ENCODE measurements around the gene PARP14. TPM values are rescaled to one million over a fixed set of nuclear protein-coding genes. Genes with fewer than 3 reads are reported as not detected.
"Not testable (repeated sequence)": the region's sequence is repeated elsewhere in the genome, so short reads cannot be mapped to it uniquely, and the experiment has no call there.

The PARP14 gene
- total RNA-seq, 3 donors from 2014 or later, result 42.9 to 57.0 (median 49.8) TPM

DNA sequence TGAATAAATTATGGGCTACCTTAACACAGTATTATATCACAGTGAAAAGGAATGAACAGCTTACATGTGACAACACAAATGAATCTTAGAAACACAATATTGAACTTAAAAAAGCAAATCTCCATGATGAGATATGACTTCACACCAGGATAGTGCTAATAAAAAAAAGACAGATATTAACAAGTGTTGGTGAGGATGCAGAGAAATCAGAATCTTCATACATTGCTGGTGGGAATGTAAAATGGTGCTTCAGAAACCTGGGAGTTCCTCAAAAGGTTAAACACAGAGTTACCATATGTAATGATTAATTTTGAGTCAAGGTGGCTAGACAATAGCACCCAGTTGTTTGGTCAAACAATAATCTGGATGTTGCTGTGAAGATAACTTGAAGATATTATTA, 61.6 kb downstream of the PARP14 start:
- H3K27ac ChIP-seq, result no peak overlapping the region
- no peak overlapping the region for H3K4me3 ChIP-seq
- no peak for TF ChIP-seq POLR2A (IDR thresholded peaks at IDR 0.05)
- TF ChIP-seq POLR2AphosphoS5 (IDR thresholded peaks at IDR 0.05), result no peak
- TF ChIP-seq, protein P1, sequence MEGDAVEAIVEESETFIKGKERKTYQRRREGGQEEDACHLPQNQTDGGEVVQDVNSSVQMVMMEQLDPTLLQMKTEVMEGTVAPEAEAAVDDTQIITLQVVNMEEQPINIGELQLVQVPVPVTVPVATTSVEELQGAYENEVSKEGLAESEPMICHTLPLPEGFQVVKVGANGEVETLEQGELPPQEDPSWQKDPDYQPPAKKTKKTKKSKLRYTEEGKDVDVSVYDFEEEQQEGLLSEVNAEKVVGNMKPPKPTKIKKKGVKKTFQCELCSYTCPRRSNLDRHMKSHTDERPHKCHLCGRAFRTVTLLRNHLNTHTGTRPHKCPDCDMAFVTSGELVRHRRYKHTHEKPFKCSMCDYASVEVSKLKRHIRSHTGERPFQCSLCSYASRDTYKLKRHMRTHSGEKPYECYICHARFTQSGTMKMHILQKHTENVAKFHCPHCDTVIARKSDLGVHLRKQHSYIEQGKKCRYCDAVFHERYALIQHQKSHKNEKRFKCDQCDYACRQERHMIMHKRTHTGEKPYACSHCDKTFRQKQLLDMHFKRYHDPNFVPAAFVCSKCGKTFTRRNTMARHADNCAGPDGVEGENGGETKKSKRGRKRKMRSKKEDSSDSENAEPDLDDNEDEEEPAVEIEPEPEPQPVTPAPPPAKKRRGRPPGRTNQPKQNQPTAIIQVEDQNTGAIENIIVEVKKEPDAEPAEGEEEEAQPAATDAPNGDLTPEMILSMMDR (IDR thresholded peaks at IDR 0.05), result no peak
- intact Hi-C loops (cut with DNase I; ENCODE audit: low total_unique reads), result no loop called here
- DNase-seq (ENCODE audit: low spot score in 2 of 2), result no peak
- no peaks in the 10 kb centered on the region for H3K9me3 ChIP-seq
- no peaks in the 10 kb centered on the region for H3K36me3 ChIP-seq
- H3K4me1 ChIP-seq, result no peaks in the 10 kb centered on the region
- H3K27me3 ChIP-seq, result no peaks in the 10 kb centered on the region

DNA sequence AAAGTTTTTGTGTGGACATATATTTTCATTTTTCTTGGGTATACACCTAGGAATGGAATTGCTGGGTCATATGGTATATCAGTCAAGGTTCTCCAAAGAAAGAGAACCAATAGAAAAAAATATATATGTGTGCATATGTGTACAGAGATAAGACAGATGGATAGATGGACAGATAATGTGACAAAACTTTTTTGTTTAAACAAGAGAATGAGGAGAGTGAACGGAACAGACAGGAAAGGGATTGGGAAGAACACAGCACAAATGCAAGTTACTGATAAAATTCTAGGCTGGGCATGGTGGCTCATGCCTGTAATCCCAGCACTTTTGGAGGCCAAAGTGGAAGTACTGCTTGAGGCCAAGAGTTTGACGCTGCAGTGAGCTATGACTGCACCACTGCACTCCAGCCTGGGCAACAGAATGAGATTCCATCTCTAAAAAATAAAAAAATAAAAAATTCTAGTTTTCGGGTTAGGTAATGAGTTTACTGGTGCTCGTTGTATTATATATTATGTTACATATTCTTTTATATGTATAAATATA, 63.0 kb downstream of the PARP14 start:
- no peaks in the 10 kb centered on the region for H3K27me3 ChIP-seq
- H3K4me1 ChIP-seq, result no peaks in the 10 kb centered on the region
- intact Hi-C loops (cut with DNase I; ENCODE audit: low total_unique reads), result no loop called here
- no peak for TF ChIP-seq POLR2AphosphoS5 (IDR thresholded peaks at IDR 0.05)
- TF ChIP-seq, protein P1 (IDR thresholded peaks at IDR 0.05), result no peak
- TF ChIP-seq POLR2A (IDR thresholded peaks at IDR 0.05), result no peak
- H3K4me3 ChIP-seq, result no peak overlapping the region
- H3K27ac ChIP-seq, result no peak overlapping the region
- no peaks in the 10 kb centered on the region for H3K9me3 ChIP-seq
- H3K36me3 ChIP-seq, result no peaks in the 10 kb centered on the region
- no peak for DNase-seq (ENCODE audit: low spot score in 2 of 2)

DNA sequence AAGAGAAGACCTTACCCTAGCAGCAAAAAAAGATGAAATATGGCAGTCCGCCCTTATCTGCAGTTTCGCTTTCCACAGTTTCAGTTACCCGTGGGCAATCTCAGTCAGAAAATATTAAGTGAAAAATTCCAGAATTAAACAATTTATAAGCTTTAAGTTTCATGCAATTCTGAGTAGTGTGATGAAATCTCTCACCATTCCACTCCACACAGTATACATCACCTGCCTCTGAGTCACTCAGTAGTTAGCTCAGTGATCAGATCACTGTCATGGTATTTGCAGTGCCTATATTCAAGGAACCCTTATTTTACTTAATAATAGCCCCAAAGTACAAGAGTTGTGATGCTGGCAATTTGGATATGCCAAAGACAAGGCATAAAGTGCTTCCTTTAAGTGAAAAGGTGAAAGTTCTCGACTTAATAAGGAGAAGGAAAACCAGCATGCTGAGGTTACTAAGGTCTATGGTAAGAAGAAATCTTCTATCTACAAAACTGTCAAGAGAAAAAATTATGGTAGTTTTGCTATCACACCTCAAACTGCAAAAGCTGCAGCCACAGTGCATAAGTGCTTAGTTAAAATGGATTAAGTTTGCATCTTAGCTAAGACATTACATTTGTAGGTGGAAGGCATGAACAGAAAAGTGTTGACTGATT, 64.9 kb downstream of the PARP14 start:
- Histone ChIP-seq H3K27me3 (no peaks in the 10 kb centered on the region), H3K27ac (no peak overlapping the region), H3K36me3 (no peaks in the 10 kb centered on the region), H3K4me1 (no peaks in the 10 kb centered on the region), H3K4me3 (no peak overlapping the region), H3K9me3 (no peaks in the 10 kb centered on the region)
- intact Hi-C loops (cut with DNase I; ENCODE audit: low total_unique reads), result no loop called here
- no peak for TF ChIP-seq POLR2AphosphoS5 (IDR thresholded peaks at IDR 0.05)
- TF ChIP-seq, protein P1 (IDR thresholded peaks at IDR 0.05), result no peak
- no peak for TF ChIP-seq POLR2A (IDR thresholded peaks at IDR 0.05)
- no peak for DNase-seq (ENCODE audit: low spot score in 2 of 2)

DNA sequence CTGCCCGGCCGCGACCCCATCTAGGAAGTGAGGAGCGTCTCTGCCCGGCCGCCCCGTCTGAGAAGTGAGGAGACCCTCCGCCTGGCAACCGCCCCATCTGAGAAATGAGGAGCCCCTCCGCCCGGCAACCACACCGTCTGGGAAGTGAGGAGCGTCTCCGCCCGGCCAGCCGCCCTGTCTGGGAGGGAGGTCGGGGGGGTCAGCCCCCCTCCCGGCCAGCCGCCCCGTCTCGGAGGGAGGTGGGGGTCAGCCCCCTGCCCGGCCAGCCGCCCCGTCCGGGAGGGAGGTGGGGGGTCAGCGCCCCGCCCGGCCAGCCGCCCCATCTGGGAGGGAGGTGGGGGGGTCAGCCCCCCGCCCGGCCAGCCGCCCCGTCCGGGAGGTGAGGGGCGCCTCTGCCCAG, 66.7 kb downstream of the PARP14 start:
- H3K27me3 ChIP-seq; H3K4me1 ChIP-seq; H3K4me3 ChIP-seq; intact Hi-C loops (cut with DNase I; ENCODE audit: low total_unique reads); DNase-seq (ENCODE audit: low spot score in 2 of 2); H3K27ac ChIP-seq; H3K9me3 ChIP-seq; H3K36me3 ChIP-seq: not testable (repeated sequence)

DNA sequence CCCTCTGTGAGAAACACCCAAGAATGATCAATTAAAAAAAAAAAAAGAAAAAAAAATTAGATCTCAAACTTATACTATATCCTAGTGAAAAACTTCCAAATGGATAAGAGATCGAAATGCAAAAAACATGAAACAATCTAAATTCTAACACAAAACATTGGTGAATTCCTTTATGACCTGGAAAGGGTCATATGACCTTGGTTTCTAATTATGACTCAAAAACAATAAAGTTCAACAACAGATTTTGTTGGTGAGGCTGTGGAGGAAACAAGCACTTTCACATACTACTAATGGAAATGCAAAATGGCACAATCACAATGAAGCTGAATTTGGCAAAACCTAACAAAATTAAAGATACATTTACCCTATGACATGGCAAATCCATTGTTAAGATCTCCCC, 67.7 kb downstream of the PARP14 start:
- no peak overlapping the region for H3K27ac ChIP-seq
- DNase-seq (ENCODE audit: low spot score in 2 of 2), result no peak
- H3K4me3 ChIP-seq, result no peak overlapping the region
- H3K27me3 ChIP-seq, result no peaks in the 10 kb centered on the region
- H3K36me3 ChIP-seq, result no peaks in the 10 kb centered on the region
- intact Hi-C loops (cut with DNase I; ENCODE audit: low total_unique reads), result no loop called here
- H3K4me1 ChIP-seq, result no peaks in the 10 kb centered on the region
- H3K9me3 ChIP-seq, result no peaks in the 10 kb centered on the region
- TF ChIP-seq, protein P1 (IDR thresholded peaks at IDR 0.05), result no peak
- no peak for TF ChIP-seq POLR2AphosphoS5 (IDR thresholded peaks at IDR 0.05)
- no peak for TF ChIP-seq POLR2A (IDR thresholded peaks at IDR 0.05)

All from breast epithelium (tissue), 4 donors.